Stimulated activated CD4-positive, alpha-beta T cell treated with anti-CD3 and anti-CD28 coated beads, TNF-alpha, amount 100 ng/mL, for 4 hours (primary cell): ENCODE measurements around the gene MAEA.

Experiments
- DNase-seq, 3 experiments: peaks; one replicate each; pipeline ENCODE4 v3.0.0-alpha.2; 2020; ENCODE audit warnings: low read depth in 3 of 3

MAEA gene

GRCh38 chr4:1380368-1381151 is 90.9 kb downstream of the MAEA start:
- no peak for DNase-seq

DNA sequence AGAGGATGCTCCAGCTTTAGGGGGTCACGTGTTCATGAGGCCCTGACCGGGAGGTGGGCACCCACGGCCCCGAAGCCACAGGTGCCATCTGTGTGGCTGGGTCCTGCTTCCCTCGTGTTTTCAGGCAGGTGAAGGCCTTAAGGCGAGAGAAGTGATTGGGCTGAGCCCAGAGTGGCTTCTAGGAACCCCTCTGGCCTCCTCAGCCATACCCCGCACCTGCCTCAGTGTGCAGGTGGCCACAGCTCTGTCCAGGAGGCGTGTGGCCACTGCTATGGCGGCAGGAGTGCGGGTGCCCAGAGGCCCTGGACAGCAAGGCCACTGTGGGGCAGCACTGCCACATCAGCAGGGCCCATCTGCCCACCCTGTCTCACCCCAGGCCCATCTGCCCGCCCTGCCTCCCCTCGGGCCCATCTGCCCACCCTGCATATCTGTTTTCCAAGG is 91.5 kb downstream of the MAEA start:
- no peak for DNase-seq

GRCh38 chr4:1381944-1382541 is 92.4 kb downstream of the MAEA start:
- DNase-seq, result no peak

GRCh38 chr4:1382776-1383727 is 93.4 kb downstream of the MAEA start:
- no peak for DNase-seq

DNA sequence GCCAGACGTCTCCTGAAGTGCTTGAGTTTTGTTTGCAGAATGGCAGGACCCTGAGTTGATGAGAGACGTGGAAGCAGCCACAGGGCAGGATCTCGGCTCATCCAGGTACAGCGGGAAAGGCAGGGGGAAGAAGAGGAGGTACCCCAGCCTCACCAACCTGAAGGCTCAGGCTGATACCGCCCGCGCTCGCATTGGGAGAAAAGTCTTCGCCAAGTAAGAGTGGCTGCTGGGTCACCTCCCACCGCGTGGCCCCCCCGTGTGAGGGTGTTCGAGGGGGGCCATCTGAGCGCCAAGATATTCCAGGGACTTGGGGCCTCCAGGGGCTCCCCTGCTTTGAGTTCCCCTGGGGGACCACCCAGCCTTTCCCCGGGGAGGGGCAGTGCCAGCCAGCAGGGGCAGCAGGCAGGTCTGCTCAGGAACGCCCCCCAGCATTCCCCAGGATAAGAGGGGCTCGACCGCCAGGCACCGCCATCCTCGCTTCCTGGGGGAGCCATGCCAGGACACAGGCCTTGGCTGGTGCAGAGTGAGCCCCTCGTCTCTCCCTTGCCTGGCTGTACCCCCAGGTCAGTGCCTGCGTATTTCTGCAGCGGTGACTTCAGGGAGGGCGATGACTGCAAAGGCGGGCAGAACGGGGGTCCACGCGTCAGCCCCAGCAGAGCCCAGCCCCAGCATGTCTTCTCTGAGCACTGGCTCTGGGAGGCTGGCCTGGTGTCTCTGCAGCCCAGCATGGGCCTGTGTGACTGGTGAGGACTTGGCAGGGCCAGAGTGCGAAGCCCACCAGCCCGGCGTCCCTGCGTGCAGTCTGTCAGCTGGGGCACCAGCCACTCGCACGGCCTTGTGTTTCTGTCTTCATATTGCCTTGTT is 94.3 kb downstream of the MAEA start:
- no peak for DNase-seq

GRCh38 chr4:1384675-1385372 is 95.1 kb downstream of the MAEA start:
- no peak for DNase-seq

DNA sequence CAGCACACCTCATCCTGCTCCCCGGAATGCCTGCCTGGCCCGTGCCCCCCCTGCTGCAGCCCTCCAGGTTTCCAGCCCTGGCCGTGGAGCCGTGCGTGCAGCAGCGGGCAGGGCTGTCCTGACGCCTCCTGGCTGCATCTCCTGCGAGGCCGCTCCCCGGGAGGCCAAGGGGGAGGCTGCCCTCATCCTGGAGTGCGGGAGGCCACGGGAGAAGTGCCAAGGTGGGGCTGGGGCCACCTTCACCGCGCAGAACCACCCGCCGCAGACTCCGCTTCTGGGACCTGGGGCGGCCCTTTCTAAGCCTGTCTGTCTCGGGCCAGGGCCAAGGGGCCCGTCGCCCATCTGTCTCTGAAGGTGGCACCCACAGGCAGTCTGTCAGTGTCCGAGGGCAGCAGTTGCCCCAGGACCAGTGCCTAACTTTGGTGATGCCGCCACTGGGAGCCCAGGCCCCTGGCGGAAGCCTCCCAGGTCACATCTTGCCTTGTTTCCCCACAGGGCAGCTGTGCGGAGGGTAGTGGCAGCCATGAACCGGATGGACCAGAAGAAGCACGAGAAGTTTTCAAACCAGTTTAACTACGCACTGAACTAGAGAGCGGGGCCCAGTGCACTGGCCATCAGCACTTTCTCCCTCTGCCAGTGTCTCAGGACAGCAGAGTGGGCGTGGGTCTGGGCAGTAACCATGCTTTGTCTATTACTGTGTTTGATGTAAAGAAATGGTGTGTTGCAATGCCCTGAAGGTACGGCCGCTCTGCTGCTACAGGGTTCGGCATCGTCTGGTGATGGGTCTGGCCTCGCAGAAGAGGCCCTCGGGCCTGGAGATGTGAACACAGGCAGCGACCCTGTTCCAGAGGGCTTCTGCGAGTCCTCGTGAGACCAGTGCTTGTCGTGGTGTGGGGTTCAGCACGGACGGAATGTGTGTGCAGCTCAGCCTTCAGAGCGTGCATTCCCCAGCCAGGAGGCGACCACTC is 96.0 kb downstream of the MAEA start:
- DNase-seq, result no peak
